ENCODE data around the gene C1QTNF8.

The C1QTNF8 gene

DNA sequence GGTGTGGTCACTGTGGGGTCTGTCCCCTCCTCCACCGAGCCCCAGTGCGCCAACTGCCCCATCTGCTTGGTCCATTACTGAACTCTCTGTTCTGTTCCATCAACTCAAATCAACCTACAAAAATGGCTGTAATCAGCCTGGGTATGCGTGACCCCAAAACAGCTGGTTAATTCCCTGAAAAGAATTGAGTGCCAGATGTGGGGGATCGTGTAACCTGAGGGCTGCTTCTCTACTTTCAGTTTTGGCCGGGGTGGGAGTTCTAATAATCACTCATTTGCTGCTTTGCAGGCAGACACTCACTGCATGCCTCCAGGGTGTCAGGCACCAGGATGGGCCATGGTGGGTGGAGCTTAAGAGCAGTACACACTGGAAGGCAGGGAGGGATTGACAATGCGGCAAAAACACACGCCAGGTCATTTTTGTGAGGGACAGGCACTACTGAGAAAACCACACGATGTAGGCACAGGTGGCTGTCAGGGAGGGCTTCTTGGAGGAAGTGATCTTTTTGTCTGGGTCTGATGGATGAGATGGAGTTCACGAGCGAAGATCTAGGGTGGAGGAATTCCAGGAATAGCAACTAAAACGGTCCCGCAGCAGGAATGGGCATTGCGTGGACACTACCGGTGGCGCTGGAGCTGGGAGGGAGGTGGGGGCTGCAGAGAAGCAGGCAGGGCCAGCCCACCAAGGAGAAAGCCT, 53.8 kb downstream of the C1QTNF8 start:
- H3K27me3 ChIP-seq (ENCODE audit: insufficient read depth, poor library complexity, severe bottlenecking) = peaks cover 5% of the 10 kb centered on the region
- H3K27ac ChIP-seq (replicated peaks) = no peak overlapping the region
- no peak for DNase-seq (ENCODE audit: low read depth in 1 of 2, low spot score in 1 of 2)

DNA sequence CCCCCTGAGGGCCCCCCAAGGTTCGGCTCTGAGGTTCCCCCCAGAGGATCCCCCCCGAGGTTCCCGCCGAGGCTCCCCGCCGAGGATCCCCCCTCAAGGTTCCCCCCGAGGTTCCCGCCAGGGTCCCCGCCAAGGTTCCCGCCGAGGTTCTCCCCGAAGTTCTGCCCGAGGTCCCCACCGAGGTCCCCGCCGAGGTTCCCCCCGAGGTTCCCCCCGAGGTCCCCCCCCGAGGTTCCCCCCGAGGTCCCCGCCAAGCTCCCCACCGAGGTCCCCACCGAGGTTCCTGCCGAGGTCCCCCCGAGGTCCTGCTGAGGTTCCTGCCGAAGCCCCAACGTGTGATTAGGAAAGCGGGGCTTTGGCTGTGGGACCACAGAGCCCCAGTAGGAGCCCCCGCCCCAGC, 55.7 kb downstream of the C1QTNF8 start:
- no peak overlapping the region for H3K27ac ChIP-seq (replicated peaks)
- H3K4me3 ChIP-seq (replicated peaks; ENCODE audit: insufficient read depth, low read length) = no peak overlapping the region
- peaks cover 9% of the 10 kb centered on the region for H3K27me3 ChIP-seq (ENCODE audit: insufficient read depth, poor library complexity, severe bottlenecking)
- DNase-seq (ENCODE audit: low read depth in 1 of 2, low spot score in 1 of 2) = no peak
- TF ChIP-seq SPI1 (IDR thresholded peaks at IDR 0.05; ENCODE audit: borderline replicate concordance, low read depth) = no peak
- TF ChIP-seq POLR2AphosphoS5 (IDR thresholded peaks at IDR 0.05; ENCODE audit: low read depth) = no peak
- TF ChIP-seq, protein P1, sequence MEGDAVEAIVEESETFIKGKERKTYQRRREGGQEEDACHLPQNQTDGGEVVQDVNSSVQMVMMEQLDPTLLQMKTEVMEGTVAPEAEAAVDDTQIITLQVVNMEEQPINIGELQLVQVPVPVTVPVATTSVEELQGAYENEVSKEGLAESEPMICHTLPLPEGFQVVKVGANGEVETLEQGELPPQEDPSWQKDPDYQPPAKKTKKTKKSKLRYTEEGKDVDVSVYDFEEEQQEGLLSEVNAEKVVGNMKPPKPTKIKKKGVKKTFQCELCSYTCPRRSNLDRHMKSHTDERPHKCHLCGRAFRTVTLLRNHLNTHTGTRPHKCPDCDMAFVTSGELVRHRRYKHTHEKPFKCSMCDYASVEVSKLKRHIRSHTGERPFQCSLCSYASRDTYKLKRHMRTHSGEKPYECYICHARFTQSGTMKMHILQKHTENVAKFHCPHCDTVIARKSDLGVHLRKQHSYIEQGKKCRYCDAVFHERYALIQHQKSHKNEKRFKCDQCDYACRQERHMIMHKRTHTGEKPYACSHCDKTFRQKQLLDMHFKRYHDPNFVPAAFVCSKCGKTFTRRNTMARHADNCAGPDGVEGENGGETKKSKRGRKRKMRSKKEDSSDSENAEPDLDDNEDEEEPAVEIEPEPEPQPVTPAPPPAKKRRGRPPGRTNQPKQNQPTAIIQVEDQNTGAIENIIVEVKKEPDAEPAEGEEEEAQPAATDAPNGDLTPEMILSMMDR (IDR thresholded peaks at IDR 0.05; ENCODE audit: insufficient read depth, low read length) = no peak
- no peak for TF ChIP-seq GABPA (IDR thresholded peaks at IDR 0.05; ENCODE audit: low read depth)
- TF ChIP-seq, protein P2, sequence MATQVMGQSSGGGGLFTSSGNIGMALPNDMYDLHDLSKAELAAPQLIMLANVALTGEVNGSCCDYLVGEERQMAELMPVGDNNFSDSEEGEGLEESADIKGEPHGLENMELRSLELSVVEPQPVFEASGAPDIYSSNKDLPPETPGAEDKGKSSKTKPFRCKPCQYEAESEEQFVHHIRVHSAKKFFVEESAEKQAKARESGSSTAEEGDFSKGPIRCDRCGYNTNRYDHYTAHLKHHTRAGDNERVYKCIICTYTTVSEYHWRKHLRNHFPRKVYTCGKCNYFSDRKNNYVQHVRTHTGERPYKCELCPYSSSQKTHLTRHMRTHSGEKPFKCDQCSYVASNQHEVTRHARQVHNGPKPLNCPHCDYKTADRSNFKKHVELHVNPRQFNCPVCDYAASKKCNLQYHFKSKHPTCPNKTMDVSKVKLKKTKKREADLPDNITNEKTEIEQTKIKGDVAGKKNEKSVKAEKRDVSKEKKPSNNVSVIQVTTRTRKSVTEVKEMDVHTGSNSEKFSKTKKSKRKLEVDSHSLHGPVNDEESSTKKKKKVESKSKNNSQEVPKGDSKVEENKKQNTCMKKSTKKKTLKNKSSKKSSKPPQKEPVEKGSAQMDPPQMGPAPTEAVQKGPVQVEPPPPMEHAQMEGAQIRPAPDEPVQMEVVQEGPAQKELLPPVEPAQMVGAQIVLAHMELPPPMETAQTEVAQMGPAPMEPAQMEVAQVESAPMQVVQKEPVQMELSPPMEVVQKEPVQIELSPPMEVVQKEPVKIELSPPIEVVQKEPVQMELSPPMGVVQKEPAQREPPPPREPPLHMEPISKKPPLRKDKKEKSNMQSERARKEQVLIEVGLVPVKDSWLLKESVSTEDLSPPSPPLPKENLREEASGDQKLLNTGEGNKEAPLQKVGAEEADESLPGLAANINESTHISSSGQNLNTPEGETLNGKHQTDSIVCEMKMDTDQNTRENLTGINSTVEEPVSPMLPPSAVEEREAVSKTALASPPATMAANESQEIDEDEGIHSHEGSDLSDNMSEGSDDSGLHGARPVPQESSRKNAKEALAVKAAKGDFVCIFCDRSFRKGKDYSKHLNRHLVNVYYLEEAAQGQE (IDR thresholded peaks at IDR 0.05; ENCODE audit: insufficient replicate concordance, low read depth) = no peak

More for the DNA sequence above, 53.8 kb downstream of the C1QTNF8 start:
- no peak overlapping the region for H3K4me3 ChIP-seq (replicated peaks; ENCODE audit: insufficient read depth, low read length)
- TF ChIP-seq, protein P2 (IDR thresholded peaks at IDR 0.05; ENCODE audit: insufficient replicate concordance, low read depth) = no peak
- no peak for TF ChIP-seq POLR2AphosphoS5 (IDR thresholded peaks at IDR 0.05; ENCODE audit: low read depth)
- no peak for TF ChIP-seq SPI1 (IDR thresholded peaks at IDR 0.05; ENCODE audit: borderline replicate concordance, low read depth)

DNA sequence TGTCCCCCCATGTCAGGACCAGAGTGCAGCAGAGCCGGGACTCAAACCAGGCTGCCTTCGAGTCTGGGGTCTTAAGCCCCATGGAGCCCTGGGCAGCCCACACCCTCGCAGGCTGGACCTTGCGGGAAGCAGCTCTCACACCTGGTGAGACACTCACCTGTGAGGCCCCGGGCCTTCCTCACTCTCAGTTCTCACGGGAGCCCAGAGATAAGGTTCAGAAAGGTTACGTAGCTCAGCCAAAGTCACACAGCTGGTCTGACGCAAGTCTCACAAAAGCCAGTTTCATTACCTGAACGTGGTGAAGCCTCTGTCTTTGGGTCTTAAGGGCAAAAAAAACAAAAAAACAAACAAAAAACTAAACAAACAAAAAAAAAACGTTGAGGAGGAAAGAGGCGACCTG, 56.3 kb downstream of the C1QTNF8 start:
- no peak for TF ChIP-seq SPI1 (IDR thresholded peaks at IDR 0.05; ENCODE audit: borderline replicate concordance, low read depth)
- TF ChIP-seq, protein P1 (IDR thresholded peaks at IDR 0.05; ENCODE audit: insufficient read depth, low read length) = no peak
- TF ChIP-seq GABPA (IDR thresholded peaks at IDR 0.05; ENCODE audit: low read depth) = no peak
- no peak for TF ChIP-seq POLR2AphosphoS5 (IDR thresholded peaks at IDR 0.05; ENCODE audit: low read depth)
- TF ChIP-seq, protein P2 (IDR thresholded peaks at IDR 0.05; ENCODE audit: insufficient replicate concordance, low read depth) = no peak
- DNase-seq (ENCODE audit: low read depth in 1 of 2, low spot score in 1 of 2) = no peak
- Histone ChIP-seq H3K4me3 (replicated peaks; ENCODE audit: insufficient read depth, low read length) (no peak overlapping the region), H3K27ac (replicated peaks) (no peak overlapping the region), H3K27me3 (ENCODE audit: insufficient read depth, poor library complexity, severe bottlenecking) (peaks cover 9% of the 10 kb centered on the region)
